GM23338 (cell line): ENCODE results near the gene VPS45. TPM values are rescaled to one million over a fixed set of nuclear protein-coding genes. Genes with fewer than 3 reads are reported as not detected.

Source experiments
- ATAC-seq: fragments of 200-7000 bp; cut with Tn5 transposase; 3 replicates; pipeline ENCODE4 v1.9.1; 2020
- DNase-seq: peaks from one replicate; pipeline ENCODE4 v3.0.0-alpha.2; 2015; ENCODE audit warnings: low spot score
- H2AFZ ChIP-seq: fragments of 200-600 bp; sonication (generic); 2 replicates; pipeline ENCODE4 v1.8.0; 2016; ENCODE audit warnings: antibody characterized with exemption, mild to moderate bottlenecking, moderate library complexity
- H3F3A ChIP-seq: fragments of 200-600 bp; sonication (generic); replicated peaks from 2 replicates; pipeline ENCODE4 v1.8.0; 2017; ENCODE audit warnings: antibody characterized with exemption, mixed run types, low read depth
- H3K27ac ChIP-seq: fragments of 200-600 bp; sonication (generic); 2 replicates; pipeline ENCODE4 v1.6.1; 2016; ENCODE audit warnings: low read depth
- H3K27me3 ChIP-seq: fragments of 200-600 bp; sonication (generic); 2 replicates; pipeline ENCODE4 v1.8.0; 2016; ENCODE audit warnings: mild to moderate bottlenecking, mixed run types, moderate library complexity; ENCODE audit not compliant: insufficient read depth
- H3K36me3 ChIP-seq: fragments of 200-600 bp; sonication (generic); 2 replicates; pipeline ENCODE4 v1.8.0; 2016; ENCODE audit warnings: mild to moderate bottlenecking; ENCODE audit not compliant: insufficient read depth
- H3K4me1 ChIP-seq: fragments of 200-600 bp; sonication (generic); 2 replicates; pipeline ENCODE4 v1.8.0; 2016; ENCODE audit warnings: mild to moderate bottlenecking, moderate library complexity; ENCODE audit not compliant: insufficient read depth
- H3K4me2 ChIP-seq: fragments of 200-600 bp; sonication (generic); 2 replicates; pipeline ENCODE4 v1.7.1; 2017; ENCODE audit warnings: mixed run types
- H3K4me3 ChIP-seq: fragments of 200-600 bp; sonication (generic); 2 replicates; pipeline ENCODE4 v1.6.1; 2016; ENCODE audit warnings: mixed run types
- H3K79me2 ChIP-seq: fragments of 200-600 bp; sonication (generic); replicated peaks from 2 replicates; pipeline ENCODE4 v1.8.0; 2017; ENCODE audit warnings: mild to moderate bottlenecking; ENCODE audit not compliant: insufficient read depth
- H3K9me2 ChIP-seq: fragments of 200-600 bp; sonication (generic); 2 replicates; pipeline ENCODE4 v1.8.0; 2017; ENCODE audit not compliant: insufficient read depth
- H4K20me1 ChIP-seq: fragments of 200-600 bp; sonication (generic); replicated peaks from 2 replicates; pipeline ENCODE4 v1.8.0; 2017; ENCODE audit warnings: mild to moderate bottlenecking; ENCODE audit not compliant: insufficient read depth
- H3K27ac Mint-ChIP-seq: 2 replicates; pipeline ENCODE4 v1.8.0; 2020; ENCODE audit warnings: inconsistent platforms, mild to moderate bottlenecking, moderate library complexity, mixed read lengths
- H3K27me3 Mint-ChIP-seq: 3 replicates; pipeline ENCODE4 v1.8.0; 2022; ENCODE audit warnings: low read depth, mild to moderate bottlenecking, moderate library complexity, mixed read lengths, inconsistent platforms; ENCODE audit not compliant: insufficient read depth, poor library complexity
- H3K36me3 Mint-ChIP-seq: 3 replicates; pipeline ENCODE4 v1.8.0; 2021; ENCODE audit warnings: low read depth, mild to moderate bottlenecking, inconsistent platforms, moderate library complexity, mixed read lengths
- H3K4me1 Mint-ChIP-seq: 3 replicates; pipeline ENCODE4 v1.8.0; 2020; ENCODE audit warnings: mild to moderate bottlenecking, inconsistent platforms, mixed read lengths
- H3K4me3 Mint-ChIP-seq: 3 replicates; pipeline ENCODE4 v1.8.0; 2021; ENCODE audit warnings: moderate library complexity, mild to moderate bottlenecking, inconsistent platforms, mixed read lengths
- H3K9me3 Mint-ChIP-seq: 3 replicates; pipeline ENCODE4 v1.8.0; 2020; ENCODE audit warnings: moderate library complexity, mild to moderate bottlenecking, inconsistent platforms, mixed read lengths
- CREB1 ChIP-seq: fragments of 250-450 bp; sonication (Bioruptor Pico); IDR thresholded peaks from 2 replicates; pipeline ENCODE4 v1.5.0; 2020; ENCODE audit warnings: low read depth, mild to moderate bottlenecking, moderate library complexity
- EZH2 ChIP-seq: fragments of 200-600 bp; sonication (generic); IDR thresholded peaks from one replicate; pipeline ENCODE4 v1.8.0; 2017; ENCODE audit warnings: antibody characterized with exemption, mild to moderate bottlenecking, low read depth; ENCODE audit not compliant: unreplicated experiment
- EZH2phosphoT487 ChIP-seq: fragments of 200-600 bp; sonication (generic); IDR thresholded peaks from one replicate; pipeline ENCODE4 v1.8.1; 2018; ENCODE audit warnings: antibody characterized with exemption; ENCODE audit not compliant: unreplicated experiment
- JUNB ChIP-seq: IDR thresholded peaks from one replicate; pipeline ENCODE4 v1.6.1; 2016; ENCODE audit warnings: antibody characterized with exemption; ENCODE audit not compliant: unreplicated experiment
- NANOG ChIP-seq: IDR thresholded peaks from 2 replicates; pipeline ENCODE4 v1.6.1; 2016; ENCODE audit warnings: antibody characterized with exemption, borderline replicate concordance
- POLR2AphosphoS5 ChIP-seq: IDR thresholded peaks from 2 replicates; pipeline ENCODE4 v1.6.1; 2016; ENCODE audit warnings: antibody characterized with exemption, low read depth
- STAT1 ChIP-seq: IDR thresholded peaks from one replicate; pipeline ENCODE4 v1.6.1; 2016; ENCODE audit warnings: antibody characterized with exemption; ENCODE audit not compliant: unreplicated experiment
- ZNF114 ChIP-seq: fragments of 250-450 bp; sonication (Bioruptor Pico); IDR thresholded peaks from 2 replicates; pipeline ENCODE4 v1.5.0; 2020; ENCODE audit warnings: mild to moderate bottlenecking, moderate library complexity
- ZNF331 ChIP-seq: fragments of 250-450 bp; sonication (Bioruptor Pico); IDR thresholded peaks from 2 replicates; pipeline ENCODE4 v1.5.0; 2020; ENCODE audit warnings: low read depth, mild to moderate bottlenecking, moderate library complexity
- polyA plus RNA-seq: library from polyadenylated mRNA; unstranded; fragments of >200 nt; fragmentation: Nextera tagmentation; extraction: Ambion mirVana; gene quantifications from 2 replicates; pipeline ENCODE4 v1.2.1, GENCODE V29; 2016
- total RNA-seq: library from RNA; depleted of rRNA; stranded (reverse); fragments of >200 nt; shearing (Covaris generic); gene quantifications from 2 replicates; pipeline ENCODE4 v1.2.3, GENCODE V29; 2014
- TF ChIP-seq, protein P1 (sequence below), 2 experiments: fragments of 200-600 bp in 1 of 2; sonication (generic) in 1 of 2; conservative IDR thresholded peaks; 2 replicates each; pipeline versions ENCODE4 v1.5.1 to v1.6.1; 2016 to 2017; ENCODE audit warnings: antibody characterized with exemption in 2 of 2, low read depth in 2 of 2, mild to moderate bottlenecking in 2 of 2, moderate library complexity in 1 of 2
- TF ChIP-seq, protein P2 (sequence below): IDR thresholded peaks from 2 replicates; pipeline ENCODE4 v1.6.1; 2016; ENCODE audit warnings: antibody characterized with exemption
- TF ChIP-seq, protein P3 (sequence below): IDR thresholded peaks from one replicate; pipeline ENCODE4 v1.6.1; 2018; ENCODE audit warnings: antibody characterized with exemption; ENCODE audit not compliant: unreplicated experiment

Gene VPS45
- total and polyA plus RNA-seq, 2 experiments from 2014 or later = 23.5 to 37.5 TPM

DNA sequence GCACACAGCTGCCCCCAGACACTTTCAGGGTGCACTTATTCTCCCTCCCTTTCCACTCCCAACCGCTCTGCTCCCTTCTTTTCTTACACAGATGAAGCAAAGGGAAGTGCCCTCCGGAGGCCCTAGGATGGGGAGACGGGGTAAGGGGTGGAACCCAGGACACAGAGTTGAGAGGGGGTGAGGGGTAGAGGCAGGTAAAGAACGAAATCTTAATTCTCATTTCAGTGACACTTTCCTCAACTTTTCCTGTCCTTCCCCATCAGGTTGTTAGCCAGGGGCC is 94.9 kb downstream of the VPS45 start:
- Histone ChIP-seq H4K20me1 (0 out of 2 replicates have a peak, but pooled peaks cover 4% of the 10 kb centered on the region), H3F3A (peaks cover 17% of the 10 kb centered on the region), H3K4me1 (peaks cover 26% of the 10 kb centered on the region), H3K4me3 (peak overlapping the region; percentile 55), H3K79me2 (no peaks in the 10 kb centered on the region), H3K27me3 (no peaks in the 10 kb centered on the region), H3K9me2 (no peaks in the 10 kb centered on the region; the same call in 1 of the 2 replicates), H3K36me3 (peaks cover 6% of the 10 kb centered on the region; the same call in 1 of the 2 replicates), H2AFZ (peak overlapping the region; percentile 8; the same call in 1 of the 2 replicates), H3K27ac (peak overlapping the region; percentile 96), H3K4me2 (peak overlapping the region; percentile 67)
- Mint-ChIP-seq H3K4me1 (peaks cover 49% of the 10 kb centered on the region), H3K9me3 (no peaks in the 10 kb centered on the region), H3K27ac (peak overlapping the region; percentile 99), H3K27me3 (peaks cover 10% of the 10 kb centered on the region), H3K36me3 (peaks cover 32% of the 10 kb centered on the region), H3K4me3 (peak overlapping the region; percentile 66)
- DNase-seq (no peak), ATAC-seq (peak; percentile 17)
- TF ChIP-seq STAT1 = no peak
- TF ChIP-seq, protein P1, sequence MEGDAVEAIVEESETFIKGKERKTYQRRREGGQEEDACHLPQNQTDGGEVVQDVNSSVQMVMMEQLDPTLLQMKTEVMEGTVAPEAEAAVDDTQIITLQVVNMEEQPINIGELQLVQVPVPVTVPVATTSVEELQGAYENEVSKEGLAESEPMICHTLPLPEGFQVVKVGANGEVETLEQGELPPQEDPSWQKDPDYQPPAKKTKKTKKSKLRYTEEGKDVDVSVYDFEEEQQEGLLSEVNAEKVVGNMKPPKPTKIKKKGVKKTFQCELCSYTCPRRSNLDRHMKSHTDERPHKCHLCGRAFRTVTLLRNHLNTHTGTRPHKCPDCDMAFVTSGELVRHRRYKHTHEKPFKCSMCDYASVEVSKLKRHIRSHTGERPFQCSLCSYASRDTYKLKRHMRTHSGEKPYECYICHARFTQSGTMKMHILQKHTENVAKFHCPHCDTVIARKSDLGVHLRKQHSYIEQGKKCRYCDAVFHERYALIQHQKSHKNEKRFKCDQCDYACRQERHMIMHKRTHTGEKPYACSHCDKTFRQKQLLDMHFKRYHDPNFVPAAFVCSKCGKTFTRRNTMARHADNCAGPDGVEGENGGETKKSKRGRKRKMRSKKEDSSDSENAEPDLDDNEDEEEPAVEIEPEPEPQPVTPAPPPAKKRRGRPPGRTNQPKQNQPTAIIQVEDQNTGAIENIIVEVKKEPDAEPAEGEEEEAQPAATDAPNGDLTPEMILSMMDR (conservative IDR thresholded peaks at IDR 0.05; ENCODE audit: low read depth in 2 of 2) = no peak
- TF ChIP-seq NANOG = no peak
- no peak for TF ChIP-seq CREB1 (CRISPR knock-in tag)
- TF ChIP-seq JUNB = no peak
- no peak for TF ChIP-seq EZH2
- no peak for TF ChIP-seq POLR2AphosphoS5
- TF ChIP-seq, protein P2, sequence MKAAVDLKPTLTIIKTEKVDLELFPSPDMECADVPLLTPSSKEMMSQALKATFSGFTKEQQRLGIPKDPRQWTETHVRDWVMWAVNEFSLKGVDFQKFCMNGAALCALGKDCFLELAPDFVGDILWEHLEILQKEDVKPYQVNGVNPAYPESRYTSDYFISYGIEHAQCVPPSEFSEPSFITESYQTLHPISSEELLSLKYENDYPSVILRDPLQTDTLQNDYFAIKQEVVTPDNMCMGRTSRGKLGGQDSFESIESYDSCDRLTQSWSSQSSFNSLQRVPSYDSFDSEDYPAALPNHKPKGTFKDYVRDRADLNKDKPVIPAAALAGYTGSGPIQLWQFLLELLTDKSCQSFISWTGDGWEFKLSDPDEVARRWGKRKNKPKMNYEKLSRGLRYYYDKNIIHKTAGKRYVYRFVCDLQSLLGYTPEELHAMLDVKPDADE = no peak
- no peak for TF ChIP-seq EZH2phosphoT487
- no peak for TF ChIP-seq ZNF114 (CRISPR knock-in tag)
- no peak for TF ChIP-seq ZNF331 (CRISPR knock-in tag)
- TF ChIP-seq, protein P3, sequence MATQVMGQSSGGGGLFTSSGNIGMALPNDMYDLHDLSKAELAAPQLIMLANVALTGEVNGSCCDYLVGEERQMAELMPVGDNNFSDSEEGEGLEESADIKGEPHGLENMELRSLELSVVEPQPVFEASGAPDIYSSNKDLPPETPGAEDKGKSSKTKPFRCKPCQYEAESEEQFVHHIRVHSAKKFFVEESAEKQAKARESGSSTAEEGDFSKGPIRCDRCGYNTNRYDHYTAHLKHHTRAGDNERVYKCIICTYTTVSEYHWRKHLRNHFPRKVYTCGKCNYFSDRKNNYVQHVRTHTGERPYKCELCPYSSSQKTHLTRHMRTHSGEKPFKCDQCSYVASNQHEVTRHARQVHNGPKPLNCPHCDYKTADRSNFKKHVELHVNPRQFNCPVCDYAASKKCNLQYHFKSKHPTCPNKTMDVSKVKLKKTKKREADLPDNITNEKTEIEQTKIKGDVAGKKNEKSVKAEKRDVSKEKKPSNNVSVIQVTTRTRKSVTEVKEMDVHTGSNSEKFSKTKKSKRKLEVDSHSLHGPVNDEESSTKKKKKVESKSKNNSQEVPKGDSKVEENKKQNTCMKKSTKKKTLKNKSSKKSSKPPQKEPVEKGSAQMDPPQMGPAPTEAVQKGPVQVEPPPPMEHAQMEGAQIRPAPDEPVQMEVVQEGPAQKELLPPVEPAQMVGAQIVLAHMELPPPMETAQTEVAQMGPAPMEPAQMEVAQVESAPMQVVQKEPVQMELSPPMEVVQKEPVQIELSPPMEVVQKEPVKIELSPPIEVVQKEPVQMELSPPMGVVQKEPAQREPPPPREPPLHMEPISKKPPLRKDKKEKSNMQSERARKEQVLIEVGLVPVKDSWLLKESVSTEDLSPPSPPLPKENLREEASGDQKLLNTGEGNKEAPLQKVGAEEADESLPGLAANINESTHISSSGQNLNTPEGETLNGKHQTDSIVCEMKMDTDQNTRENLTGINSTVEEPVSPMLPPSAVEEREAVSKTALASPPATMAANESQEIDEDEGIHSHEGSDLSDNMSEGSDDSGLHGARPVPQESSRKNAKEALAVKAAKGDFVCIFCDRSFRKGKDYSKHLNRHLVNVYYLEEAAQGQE = no peak
